Tibial nerve (tissue), 4 donors: ENCODE data around the gene NR2F2. TPM values are rescaled to one million over a fixed set of nuclear protein-coding genes. Genes with fewer than 3 reads are reported as not detected.

Experiments used
- DNase-seq, 2 donors: peaks; one replicate each; pipeline ENCODE4 v3.0.0-alpha.2; 2019; ENCODE audit warnings: low spot score in 2 of 2
- H3K27ac ChIP-seq, 4 donors: fragments of 200-600 bp; sonication (generic) in 3 of 4; one replicate each; pipeline ENCODE4 v1.5.1; 2017 to 2019; ENCODE audit warnings: mild to moderate bottlenecking in 1 of 4
- H3K27me3 ChIP-seq, 2 donors: fragments of 200-600 bp; sonication (generic) in 1 of 2; one replicate each; pipeline versions ENCODE4 v1.5.1 to v1.6.0; 2017 to 2019
- H3K36me3 ChIP-seq, 3 donors: fragments of 200-600 bp; sonication (generic); one replicate each; pipeline ENCODE4 v1.5.1; 2018 to 2019
- H3K4me1 ChIP-seq, 4 donors: fragments of 200-600 bp; sonication (generic) in 3 of 4; one replicate each; pipeline ENCODE4 v1.5.1; 2017 to 2019
- H3K4me3 ChIP-seq, 4 donors: fragments of 200-600 bp; sonication (generic) in 3 of 4; one replicate each; pipeline ENCODE4 v1.5.1; 2017 to 2019; ENCODE audit warnings: mild to moderate bottlenecking in 1 of 4, moderate library complexity in 1 of 4
- H3K9me3 ChIP-seq, 4 donors: fragments of 200-600 bp; sonication (generic) in 3 of 4; one replicate each; pipeline ENCODE4 v1.5.1; 2017 to 2019
- EP300 ChIP-seq, 2 donors: sonication (generic); formaldehyde crosslinking; IDR thresholded peaks; one replicate each; pipeline ENCODE4 v1.6.1; 2017; ENCODE audit warnings: antibody characterized with exemption in 2 of 2, mild to moderate bottlenecking in 1 of 2
- POLR2A ChIP-seq, 2 donors: fragments of 450-650 bp; IDR thresholded peaks; one replicate each; pipeline ENCODE4 v1.6.1; 2017; ENCODE audit warnings: antibody characterized with exemption in 2 of 2, mild to moderate bottlenecking in 2 of 2, moderate library complexity in 2 of 2
- WGBS, 2 donors: methylation state at CpG; one replicate each; pipeline ENCODE4 v1.1.5; 2018; 5-methylcytosine and 5-hydroxymethylcytosine counted together
- total RNA-seq, 4 donors: library from RNA; depleted of rRNA; stranded (reverse); fragments of >200 nt; gene quantifications; one replicate each; pipeline ENCODE4 v1.1.0, GENCODE V29; 2016
- TF ChIP-seq, protein P1 (sequence below), 5 experiments: fragments of 200-600 bp in 3 of 5; fragments of 450-650 bp in 2 of 5; sonication (generic) in 3 of 5; IDR thresholded peaks; one replicate each; pipeline ENCODE4 v1.5.1; 2016 to 2019; ENCODE audit warnings: antibody characterized with exemption in 5 of 5, mild to moderate bottlenecking in 3 of 5, moderate library complexity in 2 of 5

Gene NR2F2
- total RNA-seq, 4 donors from 2014 or later: 70.8 to 129 (median 124) TPM

DNA sequence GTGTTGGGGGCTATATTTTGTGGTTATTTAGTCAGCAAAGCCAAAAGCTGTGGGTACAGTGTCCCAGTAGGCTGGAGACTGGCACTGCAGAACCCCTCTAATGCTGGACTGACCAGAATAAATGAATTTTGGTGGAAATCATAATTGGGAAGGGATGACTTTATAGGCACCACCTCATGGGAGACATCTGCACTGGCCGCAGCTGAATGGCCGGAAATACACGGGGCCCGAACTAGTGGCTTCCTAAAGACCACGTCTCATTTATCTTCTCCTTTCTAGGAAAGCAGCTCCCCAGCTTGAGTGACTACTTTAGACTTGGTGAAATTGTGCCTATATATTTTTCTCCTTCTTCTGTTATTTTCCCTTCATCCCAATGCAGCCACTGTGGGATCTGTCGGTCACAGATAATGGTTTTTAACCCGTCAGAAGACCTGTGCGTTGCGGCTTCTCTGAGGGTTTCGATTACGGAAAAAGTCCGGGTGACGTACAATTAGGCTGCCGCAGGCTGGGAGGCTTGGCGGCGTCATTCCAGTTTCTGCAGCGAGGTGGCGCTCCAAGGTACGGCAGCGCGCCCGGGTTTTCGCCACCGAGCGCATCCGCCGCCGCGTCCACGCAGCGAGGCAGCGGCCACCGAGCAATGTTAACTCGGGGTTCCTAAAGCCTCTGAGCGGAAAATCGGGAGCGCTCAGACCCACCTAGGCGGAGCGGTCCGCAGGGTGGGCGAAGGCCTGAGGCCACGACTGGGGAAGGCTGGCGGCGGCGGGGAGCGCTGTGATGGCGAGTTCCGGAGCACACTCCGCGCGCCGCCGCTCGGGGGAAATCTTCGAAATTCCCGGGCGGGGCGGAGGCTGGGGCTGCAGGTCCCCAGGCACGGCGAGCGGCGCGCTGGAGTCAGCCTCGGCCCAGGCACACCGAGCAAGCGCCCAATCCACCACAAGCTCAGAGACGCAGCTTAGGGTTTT lies 26.3 kb downstream of the NR2F2 start:
- WGBS, 2 donors: 0 to 1% methylated on average over 57 to 62 of the region's 67 CpGs
- peak overlapping the region; percentile 95 to 100 (median 98) for H3K27ac ChIP-seq
- peaks cover 4 to 61% (median 30%) of the 10 kb centered on the region in 4 donors for H3K4me1 ChIP-seq
- TF ChIP-seq EP300 (IDR thresholded peaks at IDR 0.05) (peak; percentile 11 to 93), POLR2A (IDR thresholded peaks at IDR 0.05) (peak in 1 of 2 donors; percentile 52)
- TF ChIP-seq, protein P1, sequence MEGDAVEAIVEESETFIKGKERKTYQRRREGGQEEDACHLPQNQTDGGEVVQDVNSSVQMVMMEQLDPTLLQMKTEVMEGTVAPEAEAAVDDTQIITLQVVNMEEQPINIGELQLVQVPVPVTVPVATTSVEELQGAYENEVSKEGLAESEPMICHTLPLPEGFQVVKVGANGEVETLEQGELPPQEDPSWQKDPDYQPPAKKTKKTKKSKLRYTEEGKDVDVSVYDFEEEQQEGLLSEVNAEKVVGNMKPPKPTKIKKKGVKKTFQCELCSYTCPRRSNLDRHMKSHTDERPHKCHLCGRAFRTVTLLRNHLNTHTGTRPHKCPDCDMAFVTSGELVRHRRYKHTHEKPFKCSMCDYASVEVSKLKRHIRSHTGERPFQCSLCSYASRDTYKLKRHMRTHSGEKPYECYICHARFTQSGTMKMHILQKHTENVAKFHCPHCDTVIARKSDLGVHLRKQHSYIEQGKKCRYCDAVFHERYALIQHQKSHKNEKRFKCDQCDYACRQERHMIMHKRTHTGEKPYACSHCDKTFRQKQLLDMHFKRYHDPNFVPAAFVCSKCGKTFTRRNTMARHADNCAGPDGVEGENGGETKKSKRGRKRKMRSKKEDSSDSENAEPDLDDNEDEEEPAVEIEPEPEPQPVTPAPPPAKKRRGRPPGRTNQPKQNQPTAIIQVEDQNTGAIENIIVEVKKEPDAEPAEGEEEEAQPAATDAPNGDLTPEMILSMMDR (IDR thresholded peaks at IDR 0.05): peak; percentile 93 to 99 (median 98)
- peaks cover 0 to 4% of the 10 kb centered on the region in 2 donors for H3K27me3 ChIP-seq
- H3K9me3 ChIP-seq: no peaks in the 10 kb centered on the region
- no peaks in the 10 kb centered on the region for H3K36me3 ChIP-seq
- DNase-seq: peak; percentile 78 to 90
- H3K4me3 ChIP-seq: peak overlapping the region; percentile 52 to 87 (median 70)

DNA sequence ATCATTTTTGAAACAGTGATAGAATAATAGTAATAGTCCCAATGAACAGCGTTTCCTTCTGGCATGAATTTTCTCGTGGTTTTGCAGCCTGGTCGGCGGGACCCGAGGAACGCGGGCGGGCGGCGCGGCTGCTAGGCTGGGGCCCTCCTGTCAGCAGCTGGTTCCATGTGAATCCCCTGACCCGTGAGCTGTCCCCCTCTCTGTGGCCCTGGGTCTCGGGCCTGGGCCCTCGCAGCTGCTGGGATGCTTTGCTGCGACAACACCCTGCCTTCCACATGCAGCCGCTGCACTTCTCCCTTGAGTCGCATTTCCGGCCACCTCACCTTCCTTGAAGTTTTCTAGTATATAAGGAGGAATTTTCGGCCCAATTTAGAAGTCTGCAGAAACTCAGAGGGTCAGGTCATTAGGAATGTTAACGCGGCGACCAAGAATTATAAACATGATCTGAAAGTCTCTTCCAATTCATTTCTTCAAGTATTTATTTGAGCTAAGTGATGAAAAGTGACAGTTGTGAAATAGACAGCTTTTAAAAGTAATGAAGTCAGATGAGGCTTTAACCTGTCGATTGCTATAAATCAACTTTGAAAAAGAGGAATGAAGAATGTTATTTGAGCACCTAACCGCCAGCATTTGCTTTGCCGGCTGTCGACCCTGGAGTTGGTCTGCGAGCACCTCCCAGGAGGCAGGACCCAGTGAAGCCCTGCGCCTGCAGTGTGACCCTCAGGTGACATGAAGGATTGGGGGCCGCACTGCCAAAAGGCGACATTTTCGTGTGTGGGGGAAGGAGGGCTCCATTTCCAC lies 27.7 kb downstream of the NR2F2 start:
- no peak for DNase-seq
- Histone ChIP-seq H3K36me3 (no peaks in the 10 kb centered on the region), H3K27me3 (peaks cover 0 to 4% of the 10 kb centered on the region in 2 donors), H3K4me1 (peaks cover 0 to 60% (median 26%) of the 10 kb centered on the region in 4 donors), H3K4me3 (peak overlapping the region; percentile 50 to 87 (median 64)), H3K27ac (peak overlapping the region; percentile 95 to 100 (median 98)), H3K9me3 (no peaks in the 10 kb centered on the region)
- WGBS, 2 donors: 22 to 29% methylated on average over 31 of the region's 31 CpGs
- TF ChIP-seq POLR2A (IDR thresholded peaks at IDR 0.05) (no peak), EP300 (IDR thresholded peaks at IDR 0.05) (peak in 1 of 2 donors; percentile 5)

DNA sequence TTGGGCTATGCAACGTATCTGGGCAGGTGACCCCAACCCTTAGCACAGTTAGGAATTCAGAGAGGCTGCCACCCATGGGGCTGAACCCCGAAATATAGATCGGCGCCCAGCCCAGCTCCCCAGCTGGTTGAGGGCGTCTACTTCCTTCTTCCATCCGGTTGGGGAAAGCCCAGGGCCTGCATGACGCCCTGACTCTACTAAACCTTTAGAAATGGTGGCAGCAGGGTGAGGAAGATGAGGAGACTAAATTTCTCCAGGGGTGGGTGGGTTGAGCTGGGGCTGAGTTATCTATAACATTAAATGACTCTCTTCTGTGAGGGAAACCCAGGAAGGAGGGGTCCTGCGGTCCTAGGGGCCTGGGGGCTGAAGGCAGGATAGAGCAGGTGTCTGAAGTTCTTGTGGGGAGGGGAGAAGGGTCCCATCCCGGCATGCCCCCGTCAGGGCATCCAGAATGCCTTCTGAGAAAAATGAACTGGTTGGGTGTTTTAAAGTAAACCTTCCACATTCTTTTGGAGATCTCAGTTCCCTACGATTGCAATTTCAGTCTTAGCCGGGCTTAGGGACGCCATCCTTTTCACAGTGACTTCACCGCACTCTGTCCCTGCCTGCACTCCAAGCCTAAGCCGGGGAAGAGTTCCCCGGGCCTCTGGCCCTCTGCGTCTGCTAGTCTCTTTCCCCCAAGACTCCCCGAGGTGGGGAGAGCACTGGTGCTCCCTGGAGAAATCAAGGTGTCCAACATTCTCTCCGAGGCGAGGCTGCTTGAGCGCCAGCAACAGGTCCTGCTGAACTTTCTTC lies 28.5 kb downstream of the NR2F2 start:
- Histone ChIP-seq H3K9me3 (no peaks in the 10 kb centered on the region), H3K4me3 (peak overlapping the region; percentile 42 to 75 (median 51)), H3K27me3 (peaks cover 0 to 4% of the 10 kb centered on the region in 2 donors), H3K4me1 (peaks cover 0 to 61% (median 24%) of the 10 kb centered on the region in 4 donors), H3K27ac (peak overlapping the region; percentile 95 to 100 (median 98)), H3K36me3 (no peaks in the 10 kb centered on the region)
- TF ChIP-seq EP300 (IDR thresholded peaks at IDR 0.05) (no peak), POLR2A (IDR thresholded peaks at IDR 0.05) (no peak)
- TF ChIP-seq, protein P1 (IDR thresholded peaks at IDR 0.05): no peak
- WGBS, 2 donors: 16 to 18% methylated on average over 21 of the region's 21 CpGs
- no peak for DNase-seq

DNA sequence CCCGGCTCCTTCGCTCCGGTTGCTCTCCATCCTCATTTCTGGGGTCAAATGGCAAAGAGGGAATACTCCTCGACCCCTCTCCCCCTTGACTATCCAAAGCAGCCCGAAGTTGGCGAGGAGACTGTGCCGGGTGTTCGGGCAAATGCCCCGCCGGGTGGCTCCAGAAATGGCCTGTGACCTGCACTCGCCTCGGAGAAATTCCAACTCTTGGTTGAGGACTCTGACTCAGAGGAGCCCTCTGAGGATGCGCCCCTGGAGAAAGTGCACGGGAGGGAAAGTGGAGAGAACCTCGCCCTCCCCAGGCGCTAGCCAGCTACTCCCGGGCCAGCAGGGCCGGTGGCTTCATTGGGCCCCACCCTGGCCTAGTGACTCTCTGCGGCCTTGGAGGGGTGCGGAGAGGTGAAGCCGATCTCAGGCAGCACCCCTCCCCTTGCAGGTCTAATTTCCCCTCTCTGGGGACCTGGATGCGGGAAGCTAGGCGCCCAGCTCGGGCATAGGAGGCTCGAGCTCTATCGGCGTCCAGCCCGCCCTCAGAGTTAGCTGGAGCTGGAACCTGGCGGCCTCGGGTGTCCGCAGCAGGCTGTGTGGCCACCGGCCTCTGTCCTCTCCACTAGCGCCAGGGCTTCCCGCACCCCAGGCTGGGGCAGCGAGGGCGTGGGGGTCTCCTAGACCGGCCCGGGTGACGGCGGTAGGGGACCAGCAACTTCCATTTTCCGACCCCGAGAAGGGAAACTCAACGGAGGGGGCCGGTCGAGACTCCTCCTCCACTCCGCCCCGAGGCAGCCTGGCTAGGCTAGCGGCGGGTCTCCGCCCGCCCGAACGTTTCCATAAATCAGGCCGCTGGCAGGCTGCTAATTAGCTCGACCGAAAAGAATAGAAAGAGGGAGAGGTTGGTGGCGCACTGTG lies 29.4 kb downstream of the NR2F2 start:
- H3K4me3 ChIP-seq: peak overlapping the region; percentile 42 to 75 (median 51)
- 6 to 10% methylated on average over 39 to 52 of the region's 57 CpGs for WGBS, 2 donors
- H3K27me3 ChIP-seq: peaks cover 0 to 4% of the 10 kb centered on the region in 2 donors
- H3K27ac ChIP-seq: peak overlapping the region; percentile 95 to 100 (median 98)
- peaks cover 0 to 66% (median 24%) of the 10 kb centered on the region in 4 donors for H3K4me1 ChIP-seq
- DNase-seq: peak in 1 of 2 donors; percentile 42
- no peaks in the 10 kb centered on the region for H3K9me3 ChIP-seq
- no peaks in the 10 kb centered on the region for H3K36me3 ChIP-seq
- peak in 1 of 2 donors; percentile 61 for TF ChIP-seq EP300 (IDR thresholded peaks at IDR 0.05)
- TF ChIP-seq, protein P1 (IDR thresholded peaks at IDR 0.05): no peak
- TF ChIP-seq POLR2A (IDR thresholded peaks at IDR 0.05): peak in 1 of 2 donors; percentile 17
